VCaP (cell line): ENCODE data around the gene TBC1D9B.

Source experiments
- H3K27ac ChIP-seq: fragments of 450-650 bp; 2 replicates; pipeline ENCODE4 v1.5.1; 2017
- CTCF ChIP-seq: fragments of 450-650 bp; conservative IDR thresholded peaks from 2 replicates; pipeline ENCODE4 v1.5.1; 2017; ENCODE audit warnings: mild to moderate bottlenecking, moderate library complexity

TBC1D9B gene

GRCh38 chr5:179824745-179825112 is 83.0 kb downstream of the TBC1D9B start:
- TF ChIP-seq CTCF = no peak
- H3K27ac ChIP-seq = peak overlapping the region; percentile 100; the same call in 1 of the 2 replicates

GRCh38 chr5:179823937-179824744 is 83.6 kb downstream of the TBC1D9B start:
- TF ChIP-seq CTCF = no peak

GRCh38 chr5:179822444-179822990 is 85.2 kb downstream of the TBC1D9B start:
- no peak for TF ChIP-seq CTCF
- H3K27ac ChIP-seq = peak overlapping the region; percentile 100

More at GRCh38 chr5:179823937-179824744, 83.6 kb downstream of the TBC1D9B start:
- H3K27ac ChIP-seq = peak overlapping the region; percentile 100; the same call in 1 of the 2 replicates

- no peak for TF ChIP-seq CTCF
- peak overlapping the region; percentile 100 for H3K27ac ChIP-seq
Measured at GRCh38 chr5:179822059-179822432, 85.7 kb downstream of the TBC1D9B start.

GRCh38 chr5:179821298-179822058 is 86.2 kb downstream of the TBC1D9B start:
- TF ChIP-seq CTCF = peak; percentile 45
- H3K27ac ChIP-seq = peak overlapping the region; percentile 100

GRCh38 chr5:179820483-179821297 is 87.0 kb downstream of the TBC1D9B start, which contains the start of gene SQSTM1:
Gene SQSTM1, plus strand, starts transcription at chr5:179820905. Its CDS starts 32 bp downstream, at chr5:179820937.
- no peak for TF ChIP-seq CTCF
- H3K27ac ChIP-seq = peak within 1 kb of the TSS; percentile 100
